Measurements from ENCODE around the gene SYNE2. TPM values are rescaled to one million over a fixed set of nuclear protein-coding genes. Genes with fewer than 3 reads are reported as not detected.

The SYNE2 gene
- total RNA-seq, 2 experiments from 2014 or later, result 150 to 212 TPM

GRCh38 chr14:63960926-63961567 lies 108.2 kb downstream of the SYNE2 start:
- no TSS peak for BruUV-seq (replicated peaks)
- Histone ChIP-seq H2AFZ (ENCODE audit: low read length) (no peak overlapping the region), H3K4me1 (ENCODE audit: insufficient read depth, low read length, poor library complexity, severe bottlenecking) (peaks cover 15% of the 10 kb centered on the region), H3K27ac (ENCODE audit: low read depth, low read length, poor library complexity, severe bottlenecking) (no peak overlapping the region), H4K20me1 (ENCODE audit: insufficient read depth, low read length) (no peaks in the 10 kb centered on the region), H3K4me3 (ENCODE audit: low read depth, low read length, poor library complexity, severe bottlenecking) (no peak overlapping the region), H3K9me2 (ENCODE audit: insufficient read depth, low read length) (no peaks in the 10 kb centered on the region), H3K36me3 (ENCODE audit: insufficient read depth, low read length) (peaks cover 63% of the 10 kb centered on the region), H3K9me3 (ENCODE audit: low read length) (no peaks in the 10 kb centered on the region), H3K4me2 (ENCODE audit: low read length) (no peak overlapping the region), H3K79me2 (ENCODE audit: insufficient read depth, low read depth, low read length) (no peaks in the 10 kb centered on the region)
- ChIA-PET CTCF (ENCODE audit: unreplicated experiment) (no interaction called here), POLR2A (interaction anchor here (0.7 to 0.9 kb wide), 2 partner anchors 155 to 344 kb away, joined by 3 read pairs; no protein-coding TSS in a partner anchor)
- intact Hi-C loops (cut with micrococcal nuclease; ENCODE audit: unreplicated experiment), result loop anchor here (10.0 kb wide), 1 partner anchor 984 kb away; the partner anchor contains the start of gene GPX2
- DNase-seq (ENCODE audit: low spot score), result no peak
- TF ChIP-seq EZH2phosphoT487 (IDR thresholded peaks at IDR 0.05; ENCODE audit: borderline replicate concordance, low read depth, low read length), result no peak
- no peak for TF ChIP-seq CTCF (conservative IDR thresholded peaks at IDR 0.05; ENCODE audit: low read length)

- Histone ChIP-seq H3K9me3 (ENCODE audit: low read length) (no peaks in the 10 kb centered on the region), H2AFZ (ENCODE audit: low read length) (no peak overlapping the region), H3K36me3 (ENCODE audit: insufficient read depth, low read length) (peaks cover 62% of the 10 kb centered on the region), H3K4me2 (ENCODE audit: low read length) (no peak overlapping the region), H4K20me1 (ENCODE audit: insufficient read depth, low read length) (no peaks in the 10 kb centered on the region), H3K9me2 (ENCODE audit: insufficient read depth, low read length) (no peaks in the 10 kb centered on the region), H3K79me2 (ENCODE audit: insufficient read depth, low read depth, low read length) (no peaks in the 10 kb centered on the region), H3K27ac (ENCODE audit: low read depth, low read length, poor library complexity, severe bottlenecking) (no peak overlapping the region), H3K4me1 (ENCODE audit: insufficient read depth, low read length, poor library complexity, severe bottlenecking) (peaks cover 15% of the 10 kb centered on the region), H3K4me3 (ENCODE audit: low read depth, low read length, poor library complexity, severe bottlenecking) (no peak overlapping the region)
- TF ChIP-seq CTCF (conservative IDR thresholded peaks at IDR 0.05; ENCODE audit: low read length) (no peak), EZH2phosphoT487 (IDR thresholded peaks at IDR 0.05; ENCODE audit: borderline replicate concordance, low read depth, low read length) (no peak)
- no TSS peak for BruUV-seq (replicated peaks)
- intact Hi-C loops (cut with micrococcal nuclease; ENCODE audit: unreplicated experiment), result loop anchor here (10.0 kb wide), 1 partner anchor 982 kb away; the partner anchor contains the start of gene GPX2
- ChIA-PET POLR2A (interaction anchor here (0.5 to 0.9 kb wide), 5 partner anchors 12 to 507 kb away, joined by 3 to 5 read pairs (median 4); no protein-coding TSS in a partner anchor), CTCF (ENCODE audit: unreplicated experiment) (no interaction called here)
- DNase-seq (ENCODE audit: low spot score), result no peak
Measured at GRCh38 chr14:63962906-63963305, 110.1 kb downstream of the SYNE2 start.

- no peaks in the 10 kb centered on the region for H3K9me2 ChIP-seq (ENCODE audit: insufficient read depth, low read length)
- H3K4me2 ChIP-seq (ENCODE audit: low read length), result no peak overlapping the region
- no TSS peak for BruUV-seq (replicated peaks)
- ChIA-PET CTCF (ENCODE audit: unreplicated experiment) (no interaction called here), POLR2A (interaction anchor here (0.5 to 0.9 kb wide), 3 partner anchors 12 to 506 kb away, joined by 3 to 4 read pairs (median 4); no protein-coding TSS in a partner anchor)
- H3K27ac ChIP-seq (ENCODE audit: low read depth, low read length, poor library complexity, severe bottlenecking), result no peak overlapping the region
- H3K9me3 ChIP-seq (ENCODE audit: low read length), result no peaks in the 10 kb centered on the region
- H3K4me3 ChIP-seq (ENCODE audit: low read depth, low read length, poor library complexity, severe bottlenecking), result no peak overlapping the region
- TF ChIP-seq EZH2phosphoT487 (IDR thresholded peaks at IDR 0.05; ENCODE audit: borderline replicate concordance, low read depth, low read length) (no peak), CTCF (conservative IDR thresholded peaks at IDR 0.05; ENCODE audit: low read length) (no peak)
- peaks cover 64% of the 10 kb centered on the region for H3K36me3 ChIP-seq (ENCODE audit: insufficient read depth, low read length)
- no peak for DNase-seq (ENCODE audit: low spot score)
- no peak overlapping the region for H2AFZ ChIP-seq (ENCODE audit: low read length)
- intact Hi-C loops (cut with micrococcal nuclease; ENCODE audit: unreplicated experiment), result loop anchor here (10.0 kb wide), 1 partner anchor 981 kb away; the partner anchor contains the start of gene GPX2
- H4K20me1 ChIP-seq (ENCODE audit: insufficient read depth, low read length), result no peaks in the 10 kb centered on the region
- H3K79me2 ChIP-seq (ENCODE audit: insufficient read depth, low read depth, low read length), result no peaks in the 10 kb centered on the region
- H3K4me1 ChIP-seq (ENCODE audit: insufficient read depth, low read length, poor library complexity, severe bottlenecking), result peaks cover 15% of the 10 kb centered on the region
Measured at GRCh38 chr14:63963439-63963838, 110.6 kb downstream of the SYNE2 start.
